ENCODE results near the gene ENDOD1. TPM values are rescaled to one million over a fixed set of nuclear protein-coding genes. Genes with fewer than 3 reads are reported as not detected.

The ENDOD1 gene
- total and polyA plus RNA-seq, 2 experiments from 2014 or later: 0.76 to 4.0 TPM

DNA sequence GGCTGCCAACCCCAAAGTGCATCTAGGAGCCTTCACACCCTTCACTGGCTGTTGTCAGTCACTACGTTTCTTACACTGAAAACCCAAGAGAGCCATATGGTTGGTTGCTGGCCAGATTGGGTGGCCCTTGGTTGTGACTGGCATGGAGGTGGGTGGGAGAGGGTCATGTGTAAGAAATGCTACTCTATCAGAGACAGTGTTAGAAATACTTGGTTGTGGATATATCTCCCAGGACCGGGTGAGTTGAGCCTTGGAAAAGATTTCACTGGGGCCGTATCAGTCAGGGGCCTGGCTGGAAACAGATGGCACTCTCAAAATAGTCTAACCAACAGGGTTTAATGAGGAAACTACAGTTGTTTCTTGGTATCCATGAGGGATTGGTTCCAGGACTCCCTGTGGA, 15.2 kb downstream of the ENDOD1 start (continued):
- TF ChIP-seq POLR2AphosphoS5 (IDR thresholded peaks at IDR 0.05; ENCODE audit: low read depth): no peak

DNA sequence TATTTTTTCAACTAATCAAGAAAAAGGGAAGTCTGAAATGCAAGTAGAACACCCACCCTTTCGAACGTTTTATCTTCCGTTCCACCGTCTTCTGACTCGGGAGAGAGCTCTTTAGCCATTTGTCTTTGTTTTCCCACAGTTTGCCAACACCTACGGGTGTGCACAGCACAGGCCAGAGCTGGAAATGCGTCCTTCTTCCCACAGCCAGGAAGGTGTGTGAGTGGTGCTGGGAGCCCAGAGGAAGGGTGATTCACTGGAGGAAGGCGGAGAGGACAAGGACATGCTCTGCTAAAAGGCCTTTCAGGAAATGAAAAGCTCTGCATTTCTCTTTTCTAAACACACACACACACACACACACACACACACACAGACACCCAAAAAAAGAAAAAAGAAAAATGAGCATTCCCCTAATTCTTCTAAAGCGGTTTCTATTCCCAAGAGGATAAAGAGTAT, 18.5 kb downstream of the ENDOD1 start:
- TF ChIP-seq CREB1 (CRISPR knock-in tag; IDR thresholded peaks at IDR 0.05; ENCODE audit: low read depth) (no peak), NANOG (IDR thresholded peaks at IDR 0.05; ENCODE audit: borderline replicate concordance) (no peak), STAT1 (IDR thresholded peaks at IDR 0.05; ENCODE audit: unreplicated experiment) (no peak), EZH2 (IDR thresholded peaks at IDR 0.05; ENCODE audit: low read depth, unreplicated experiment) (no peak), POLR2AphosphoS5 (IDR thresholded peaks at IDR 0.05; ENCODE audit: low read depth) (no peak), EZH2phosphoT487 (IDR thresholded peaks at IDR 0.05; ENCODE audit: unreplicated experiment) (no peak), ZNF331 (CRISPR knock-in tag; IDR thresholded peaks at IDR 0.05; ENCODE audit: low read depth) (no peak)
- TF ChIP-seq, protein P1, sequence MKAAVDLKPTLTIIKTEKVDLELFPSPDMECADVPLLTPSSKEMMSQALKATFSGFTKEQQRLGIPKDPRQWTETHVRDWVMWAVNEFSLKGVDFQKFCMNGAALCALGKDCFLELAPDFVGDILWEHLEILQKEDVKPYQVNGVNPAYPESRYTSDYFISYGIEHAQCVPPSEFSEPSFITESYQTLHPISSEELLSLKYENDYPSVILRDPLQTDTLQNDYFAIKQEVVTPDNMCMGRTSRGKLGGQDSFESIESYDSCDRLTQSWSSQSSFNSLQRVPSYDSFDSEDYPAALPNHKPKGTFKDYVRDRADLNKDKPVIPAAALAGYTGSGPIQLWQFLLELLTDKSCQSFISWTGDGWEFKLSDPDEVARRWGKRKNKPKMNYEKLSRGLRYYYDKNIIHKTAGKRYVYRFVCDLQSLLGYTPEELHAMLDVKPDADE (IDR thresholded peaks at IDR 0.05): no peak
- TF ChIP-seq, protein P2, sequence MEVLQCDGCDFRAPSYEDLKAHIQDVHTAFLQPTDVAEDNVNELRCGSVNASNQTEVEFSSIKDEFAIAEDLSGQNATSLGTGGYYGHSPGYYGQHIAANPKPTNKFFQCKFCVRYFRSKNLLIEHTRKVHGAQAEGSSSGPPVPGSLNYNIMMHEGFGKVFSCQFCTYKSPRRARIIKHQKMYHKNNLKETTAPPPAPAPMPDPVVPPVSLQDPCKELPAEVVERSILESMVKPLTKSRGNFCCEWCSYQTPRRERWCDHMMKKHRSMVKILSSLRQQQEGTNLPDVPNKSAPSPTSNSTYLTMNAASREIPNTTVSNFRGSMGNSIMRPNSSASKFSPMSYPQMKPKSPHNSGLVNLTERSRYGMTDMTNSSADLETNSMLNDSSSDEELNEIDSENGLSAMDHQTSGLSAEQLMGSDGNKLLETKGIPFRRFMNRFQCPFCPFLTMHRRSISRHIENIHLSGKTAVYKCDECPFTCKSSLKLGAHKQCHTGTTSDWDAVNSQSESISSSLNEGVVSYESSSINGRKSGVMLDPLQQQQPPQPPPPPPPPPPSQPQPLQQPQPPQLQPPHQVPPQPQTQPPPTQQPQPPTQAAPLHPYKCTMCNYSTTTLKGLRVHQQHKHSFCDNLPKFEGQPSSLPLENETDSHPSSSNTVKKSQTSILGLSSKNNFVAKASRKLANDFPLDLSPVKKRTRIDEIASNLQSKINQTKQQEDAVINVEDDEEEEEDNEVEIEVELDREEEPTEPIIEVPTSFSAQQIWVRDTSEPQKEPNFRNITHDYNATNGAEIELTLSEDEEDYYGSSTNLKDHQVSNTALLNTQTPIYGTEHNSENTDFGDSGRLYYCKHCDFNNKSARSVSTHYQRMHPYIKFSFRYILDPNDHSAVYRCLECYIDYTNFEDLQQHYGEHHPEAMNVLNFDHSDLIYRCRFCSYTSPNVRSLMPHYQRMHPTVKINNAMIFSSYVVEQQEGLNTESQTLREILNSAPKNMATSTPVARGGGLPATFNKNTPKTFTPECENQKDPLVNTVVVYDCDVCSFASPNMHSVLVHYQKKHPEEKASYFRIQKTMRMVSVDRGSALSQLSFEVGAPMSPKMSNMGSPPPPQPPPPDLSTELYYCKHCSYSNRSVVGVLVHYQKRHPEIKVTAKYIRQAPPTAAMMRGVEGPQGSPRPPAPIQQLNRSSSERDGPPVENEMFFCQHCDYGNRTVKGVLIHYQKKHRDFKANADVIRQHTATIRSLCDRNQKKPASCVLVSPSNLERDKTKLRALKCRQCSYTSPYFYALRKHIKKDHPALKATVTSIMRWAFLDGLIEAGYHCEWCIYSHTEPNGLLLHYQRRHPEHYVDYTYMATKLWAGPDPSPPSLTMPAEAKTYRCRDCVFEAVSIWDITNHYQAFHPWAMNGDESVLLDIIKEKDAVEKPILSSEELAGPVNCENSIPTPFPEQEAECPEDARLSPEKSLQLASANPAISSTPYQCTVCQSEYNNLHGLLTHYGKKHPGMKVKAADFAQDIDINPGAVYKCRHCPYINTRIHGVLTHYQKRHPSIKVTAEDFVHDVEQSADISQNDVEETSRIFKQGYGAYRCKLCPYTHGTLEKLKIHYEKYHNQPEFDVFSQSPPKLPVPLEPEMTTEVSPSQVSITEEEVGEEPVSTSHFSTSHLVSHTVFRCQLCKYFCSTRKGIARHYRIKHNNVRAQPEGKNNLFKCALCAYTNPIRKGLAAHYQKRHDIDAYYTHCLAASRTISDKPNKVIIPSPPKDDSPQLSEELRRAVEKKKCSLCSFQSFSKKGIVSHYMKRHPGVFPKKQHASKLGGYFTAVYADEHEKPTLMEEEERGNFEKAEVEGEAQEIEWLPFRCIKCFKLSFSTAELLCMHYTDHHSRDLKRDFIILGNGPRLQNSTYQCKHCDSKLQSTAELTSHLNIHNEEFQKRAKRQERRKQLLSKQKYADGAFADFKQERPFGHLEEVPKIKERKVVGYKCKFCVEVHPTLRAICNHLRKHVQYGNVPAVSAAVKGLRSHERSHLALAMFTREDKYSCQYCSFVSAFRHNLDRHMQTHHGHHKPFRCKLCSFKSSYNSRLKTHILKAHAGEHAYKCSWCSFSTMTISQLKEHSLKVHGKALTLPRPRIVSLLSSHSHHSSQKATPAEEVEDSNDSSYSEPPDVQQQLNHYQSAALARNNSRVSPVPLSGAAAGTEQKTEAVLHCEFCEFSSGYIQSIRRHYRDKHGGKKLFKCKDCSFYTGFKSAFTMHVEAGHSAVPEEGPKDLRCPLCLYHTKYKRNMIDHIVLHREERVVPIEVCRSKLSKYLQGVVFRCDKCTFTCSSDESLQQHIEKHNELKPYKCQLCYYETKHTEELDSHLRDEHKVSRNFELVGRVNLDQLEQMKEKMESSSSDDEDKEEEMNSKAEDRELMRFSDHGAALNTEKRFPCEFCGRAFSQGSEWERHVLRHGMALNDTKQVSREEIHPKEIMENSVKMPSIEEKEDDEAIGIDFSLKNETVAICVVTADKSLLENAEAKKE (CRISPR knock-in tag; IDR thresholded peaks at IDR 0.05): no peak
- TF ChIP-seq, protein P3, sequence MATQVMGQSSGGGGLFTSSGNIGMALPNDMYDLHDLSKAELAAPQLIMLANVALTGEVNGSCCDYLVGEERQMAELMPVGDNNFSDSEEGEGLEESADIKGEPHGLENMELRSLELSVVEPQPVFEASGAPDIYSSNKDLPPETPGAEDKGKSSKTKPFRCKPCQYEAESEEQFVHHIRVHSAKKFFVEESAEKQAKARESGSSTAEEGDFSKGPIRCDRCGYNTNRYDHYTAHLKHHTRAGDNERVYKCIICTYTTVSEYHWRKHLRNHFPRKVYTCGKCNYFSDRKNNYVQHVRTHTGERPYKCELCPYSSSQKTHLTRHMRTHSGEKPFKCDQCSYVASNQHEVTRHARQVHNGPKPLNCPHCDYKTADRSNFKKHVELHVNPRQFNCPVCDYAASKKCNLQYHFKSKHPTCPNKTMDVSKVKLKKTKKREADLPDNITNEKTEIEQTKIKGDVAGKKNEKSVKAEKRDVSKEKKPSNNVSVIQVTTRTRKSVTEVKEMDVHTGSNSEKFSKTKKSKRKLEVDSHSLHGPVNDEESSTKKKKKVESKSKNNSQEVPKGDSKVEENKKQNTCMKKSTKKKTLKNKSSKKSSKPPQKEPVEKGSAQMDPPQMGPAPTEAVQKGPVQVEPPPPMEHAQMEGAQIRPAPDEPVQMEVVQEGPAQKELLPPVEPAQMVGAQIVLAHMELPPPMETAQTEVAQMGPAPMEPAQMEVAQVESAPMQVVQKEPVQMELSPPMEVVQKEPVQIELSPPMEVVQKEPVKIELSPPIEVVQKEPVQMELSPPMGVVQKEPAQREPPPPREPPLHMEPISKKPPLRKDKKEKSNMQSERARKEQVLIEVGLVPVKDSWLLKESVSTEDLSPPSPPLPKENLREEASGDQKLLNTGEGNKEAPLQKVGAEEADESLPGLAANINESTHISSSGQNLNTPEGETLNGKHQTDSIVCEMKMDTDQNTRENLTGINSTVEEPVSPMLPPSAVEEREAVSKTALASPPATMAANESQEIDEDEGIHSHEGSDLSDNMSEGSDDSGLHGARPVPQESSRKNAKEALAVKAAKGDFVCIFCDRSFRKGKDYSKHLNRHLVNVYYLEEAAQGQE (IDR thresholded peaks at IDR 0.05; ENCODE audit: unreplicated experiment): no peak
- TF ChIP-seq, protein P4, sequence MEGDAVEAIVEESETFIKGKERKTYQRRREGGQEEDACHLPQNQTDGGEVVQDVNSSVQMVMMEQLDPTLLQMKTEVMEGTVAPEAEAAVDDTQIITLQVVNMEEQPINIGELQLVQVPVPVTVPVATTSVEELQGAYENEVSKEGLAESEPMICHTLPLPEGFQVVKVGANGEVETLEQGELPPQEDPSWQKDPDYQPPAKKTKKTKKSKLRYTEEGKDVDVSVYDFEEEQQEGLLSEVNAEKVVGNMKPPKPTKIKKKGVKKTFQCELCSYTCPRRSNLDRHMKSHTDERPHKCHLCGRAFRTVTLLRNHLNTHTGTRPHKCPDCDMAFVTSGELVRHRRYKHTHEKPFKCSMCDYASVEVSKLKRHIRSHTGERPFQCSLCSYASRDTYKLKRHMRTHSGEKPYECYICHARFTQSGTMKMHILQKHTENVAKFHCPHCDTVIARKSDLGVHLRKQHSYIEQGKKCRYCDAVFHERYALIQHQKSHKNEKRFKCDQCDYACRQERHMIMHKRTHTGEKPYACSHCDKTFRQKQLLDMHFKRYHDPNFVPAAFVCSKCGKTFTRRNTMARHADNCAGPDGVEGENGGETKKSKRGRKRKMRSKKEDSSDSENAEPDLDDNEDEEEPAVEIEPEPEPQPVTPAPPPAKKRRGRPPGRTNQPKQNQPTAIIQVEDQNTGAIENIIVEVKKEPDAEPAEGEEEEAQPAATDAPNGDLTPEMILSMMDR (conservative IDR thresholded peaks at IDR 0.05; ENCODE audit: low read depth in 2 of 2): no peak
- H3K4me3 Mint-ChIP-seq: no peak overlapping the region; the same call in 2 of the 3 replicates
- ATAC-seq (peak; percentile 67), DNase-seq (ENCODE audit: low spot score) (no peak)
- Histone ChIP-seq H3K79me2 (replicated peaks; ENCODE audit: insufficient read depth) (no peaks in the 10 kb centered on the region), H4K20me1 (replicated peaks; ENCODE audit: insufficient read depth) (no peaks in the 10 kb centered on the region), H3K4me2 (peak overlapping the region; percentile 66), H2AFZ (peak overlapping the region; percentile 90), H3F3A (replicated peaks; ENCODE audit: low read depth) (no peaks in the 10 kb centered on the region), H3K27ac (ENCODE audit: low read depth) (no peak overlapping the region), H3K36me3 (ENCODE audit: insufficient read depth) (no peaks in the 10 kb centered on the region), H3K4me1 (ENCODE audit: insufficient read depth) (no peaks in the 10 kb centered on the region; the same call in 1 of the 2 replicates), H3K27me3 (ENCODE audit: insufficient read depth) (no peaks in the 10 kb centered on the region), H3K4me3 (no peak overlapping the region), H3K9me2 (ENCODE audit: insufficient read depth) (no peaks in the 10 kb centered on the region)
- H3K36me3 Mint-ChIP-seq (ENCODE audit: low read depth): no peaks in the 10 kb centered on the region
- H3K27ac Mint-ChIP-seq: peak overlapping the region; percentile 48; the same call in 1 of the 2 replicates
- H3K9me3 Mint-ChIP-seq: peaks cover 5% of the 10 kb centered on the region; the same call in 2 of the 3 replicates
- peaks cover 11% of the 10 kb centered on the region for H3K27me3 Mint-ChIP-seq (ENCODE audit: insufficient read depth, low read depth, poor library complexity)
- H3K4me1 Mint-ChIP-seq: peaks cover 19% of the 10 kb centered on the region; the same call in 2 of the 3 replicates
